ENCODE data around the gene DIP2B.
"Not testable (repeated sequence)": the region's sequence is repeated elsewhere in the genome, so short reads cannot be mapped to it uniquely, and the experiment has no call there.

DIP2B gene

GRCh38 chr12:50518090-50518489, 13.3 kb downstream of the DIP2B start:
- no peak for DNase-seq (ENCODE audit: low read depth in 2 of 2)

GRCh38 chr12:50519353-50519752, 14.6 kb downstream of the DIP2B start:
- no peak for DNase-seq (ENCODE audit: low read depth in 2 of 2)

GRCh38 chr12:50520416-50521207, 15.8 kb downstream of the DIP2B start:
- no peak for DNase-seq (ENCODE audit: low read depth in 2 of 2)

GRCh38 chr12:50521781-50522180, 17.0 kb downstream of the DIP2B start:
- DNase-seq (ENCODE audit: low read depth in 2 of 2) = not testable (repeated sequence)

- DNase-seq (ENCODE audit: low read depth in 2 of 2) = no peak
Observed at GRCh38 chr12:50523772-50524171, 19.0 kb downstream of the DIP2B start.

GRCh38 chr12:50524621-50525020, 19.8 kb downstream of the DIP2B start:
- DNase-seq (ENCODE audit: low read depth in 2 of 2) = no peak

GRCh38 chr12:50525422-50525821, 20.6 kb downstream of the DIP2B start:
- DNase-seq (ENCODE audit: low read depth in 2 of 2) = no peak

- no peak for DNase-seq (ENCODE audit: low read depth in 2 of 2)
Observed at GRCh38 chr12:50527359-50527726, 22.6 kb downstream of the DIP2B start.

- DNase-seq (ENCODE audit: low read depth in 2 of 2) = no peak
Observed at GRCh38 chr12:50528800-50529199, 24.0 kb downstream of the DIP2B start.

- no peak for DNase-seq (ENCODE audit: low read depth in 2 of 2)
Observed at GRCh38 chr12:50529345-50529744, 24.6 kb downstream of the DIP2B start.

- DNase-seq (ENCODE audit: low read depth in 2 of 2) = no peak
Observed at GRCh38 chr12:50530532-50530931, 25.7 kb downstream of the DIP2B start.

- no peak for DNase-seq (ENCODE audit: low read depth in 2 of 2)
Observed at GRCh38 chr12:50533203-50533584, 28.4 kb downstream of the DIP2B start.

- DNase-seq (ENCODE audit: low read depth in 2 of 2) = no peak
Observed at GRCh38 chr12:50533971-50534370, 29.2 kb downstream of the DIP2B start.

- no peak for DNase-seq (ENCODE audit: low read depth in 2 of 2)
Observed at GRCh38 chr12:50536831-50537537, 32.2 kb downstream of the DIP2B start.

GRCh38 chr12:50537538-50537919, 32.7 kb downstream of the DIP2B start:
- no peak for DNase-seq (ENCODE audit: low read depth in 2 of 2)

GRCh38 chr12:50538182-50538581, 33.4 kb downstream of the DIP2B start:
- DNase-seq (ENCODE audit: low read depth in 2 of 2) = no peak

GRCh38 chr12:50541139-50541538, 36.4 kb downstream of the DIP2B start:
- DNase-seq (ENCODE audit: low read depth in 2 of 2) = no peak

GRCh38 chr12:50542448-50542847, 37.7 kb downstream of the DIP2B start:
- DNase-seq (ENCODE audit: low read depth in 2 of 2) = no peak

- DNase-seq (ENCODE audit: low read depth in 2 of 2) = not testable (repeated sequence)
Observed at GRCh38 chr12:50543188-50543587, 38.4 kb downstream of the DIP2B start.

GRCh38 chr12:50545213-50545612, 40.4 kb downstream of the DIP2B start:
- DNase-seq (ENCODE audit: low read depth in 2 of 2) = no peak

GRCh38 chr12:50545786-50546185, 41.0 kb downstream of the DIP2B start:
- DNase-seq (ENCODE audit: low read depth in 2 of 2) = no peak

GRCh38 chr12:50546441-50547318, 41.9 kb downstream of the DIP2B start:
- no peak for DNase-seq (ENCODE audit: low read depth in 2 of 2)

Data from stimulated activated CD8-positive, alpha-beta memory T cell treated with anti-CD3 and anti-CD28 coated beads, Interleukin-7, amount 100 ng/mL, for 1 hour (primary cell).